Left lung (tissue), 10 donors: ENCODE data around the gene KLF13. TPM values are rescaled to one million over a fixed set of nuclear protein-coding genes. Genes with fewer than 3 reads are reported as not detected.

Source experiments
- ATAC-seq: fragments of 200-7000 bp; cut with Tn5 transposase; one replicate; pipeline ENCODE4 v1.9.1; 2020; ENCODE audit warnings: moderate library complexity
- DNase-seq, 4 donors: peaks; one replicate each; pipeline ENCODE4 v3.0.0-alpha.2; 2013 to 2020
- H3K27ac ChIP-seq, 2 donors: fragments of 200-600 bp; sonication (generic) in 1 of 2; one replicate each; pipeline versions ENCODE4 v1.5.0 to v1.8.0; 2020 to 2021
- H3K27me3 ChIP-seq, 2 donors: fragments of 200-600 bp; sonication (generic) in 1 of 2; one replicate each; pipeline versions ENCODE4 v1.5.0 to v1.8.0; 2020 to 2021
- H3K36me3 ChIP-seq, 2 donors: fragments of 200-600 bp; sonication (generic) in 1 of 2; one replicate each; pipeline versions ENCODE4 v1.5.0 to v1.8.0; 2020 to 2021
- H3K4me1 ChIP-seq, 2 donors: fragments of 200-600 bp; one replicate each; pipeline ENCODE4 v1.8.0; 2021
- H3K4me3 ChIP-seq, 2 donors: fragments of 200-600 bp; sonication (generic) in 1 of 2; one replicate each; pipeline versions ENCODE4 v1.5.0 to v1.8.0; 2020 to 2021; ENCODE audit warnings: mild to moderate bottlenecking in 1 of 2
- H3K9me3 ChIP-seq, 2 donors: fragments of 200-600 bp; sonication (generic) in 1 of 2; one replicate each; pipeline versions ENCODE4 v1.5.0 to v1.8.0; 2020 to 2021
- intact Hi-C, 2 donors: fragments of 100-400 bp; cut with DNase I; formaldehyde crosslinking; loops; one replicate each; pipeline versions ENCODE4 v1.11.2 to v1.14.2; 2022
- polyA plus RNA-seq, 6 donors: library from polyadenylated mRNA; unstranded; fragments of 120-200 nt; gene quantifications; one replicate each; pipeline ENCODE4 v1.2.1, GENCODE V29; 2013; ENCODE audit not compliant: insufficient read length in 6 of 6
- total RNA-seq, 2 donors: library from RNA; stranded (reverse); fragmentation: NEBNext Ultra II Directional; extraction: Animal tissue kit (Norgen Biotek cat#: 25700); gene quantifications; one replicate each; pipeline ENCODE4 v1.2.1, GENCODE V29; 2021
- TF ChIP-seq, protein P1 (sequence below), 2 donors: fragments of 200-600 bp; sonication (generic) in 1 of 2; IDR thresholded peaks; one replicate each; pipeline versions ENCODE4 v1.5.0 to v1.8.0; 2021; ENCODE audit warnings: antibody characterized with exemption in 2 of 2
- donor health status: DM: no; HTN: yes; CAD: no.
- donor health status: DM: no; HTN: no; CAD: no.

Gene KLF13
- total and polyA plus RNA-seq, 8 donors = 44.7 to 116 (median 61.4) TPM

DNA sequence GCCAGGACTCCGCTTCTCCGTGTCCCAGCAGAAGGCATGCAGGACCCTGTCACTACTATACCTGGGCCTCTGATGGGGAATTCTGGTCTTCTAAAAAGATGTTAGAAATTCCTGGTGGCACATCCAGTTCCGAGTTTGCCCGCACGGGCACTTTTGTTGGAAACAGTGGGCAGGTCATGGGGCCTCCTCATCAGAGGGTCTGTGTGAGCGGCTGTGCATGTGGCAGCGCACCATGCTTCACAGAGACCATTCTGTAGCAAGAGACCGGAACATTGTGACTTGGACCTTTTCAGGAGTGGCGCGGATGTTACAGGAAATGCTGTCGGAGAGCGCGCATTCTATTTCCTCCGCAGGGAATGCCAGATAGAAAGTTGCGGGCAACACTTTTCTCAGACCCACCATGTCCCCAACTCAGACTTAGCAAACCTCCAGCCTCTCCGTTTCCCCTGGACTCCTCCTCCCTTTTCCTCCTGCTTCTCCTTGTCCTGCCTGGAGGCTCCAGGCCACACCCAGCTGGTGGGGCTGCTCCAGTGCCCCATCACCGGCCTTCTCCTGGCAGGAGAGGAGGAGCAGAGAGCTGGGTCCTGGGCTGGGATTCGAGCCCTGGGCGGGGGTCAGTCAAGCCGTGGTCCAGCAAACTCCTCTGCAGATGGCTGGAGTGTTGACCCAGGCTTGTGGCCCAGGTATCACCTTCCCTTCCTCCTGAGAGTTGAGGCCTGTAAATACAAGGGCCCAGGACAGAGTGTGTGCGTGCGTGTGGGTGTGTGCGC lies 46.6 kb downstream of the KLF13 start:
- no peak for DNase-seq
- H3K27me3 ChIP-seq = no peaks in the 10 kb centered on the region
- H3K9me3 ChIP-seq = no peaks in the 10 kb centered on the region
- no peak for ATAC-seq
- H3K4me1 ChIP-seq = peaks cover 17 to 88% of the 10 kb centered on the region in 2 donors
- no peak overlapping the region for H3K4me3 ChIP-seq
- TF ChIP-seq, protein P1, sequence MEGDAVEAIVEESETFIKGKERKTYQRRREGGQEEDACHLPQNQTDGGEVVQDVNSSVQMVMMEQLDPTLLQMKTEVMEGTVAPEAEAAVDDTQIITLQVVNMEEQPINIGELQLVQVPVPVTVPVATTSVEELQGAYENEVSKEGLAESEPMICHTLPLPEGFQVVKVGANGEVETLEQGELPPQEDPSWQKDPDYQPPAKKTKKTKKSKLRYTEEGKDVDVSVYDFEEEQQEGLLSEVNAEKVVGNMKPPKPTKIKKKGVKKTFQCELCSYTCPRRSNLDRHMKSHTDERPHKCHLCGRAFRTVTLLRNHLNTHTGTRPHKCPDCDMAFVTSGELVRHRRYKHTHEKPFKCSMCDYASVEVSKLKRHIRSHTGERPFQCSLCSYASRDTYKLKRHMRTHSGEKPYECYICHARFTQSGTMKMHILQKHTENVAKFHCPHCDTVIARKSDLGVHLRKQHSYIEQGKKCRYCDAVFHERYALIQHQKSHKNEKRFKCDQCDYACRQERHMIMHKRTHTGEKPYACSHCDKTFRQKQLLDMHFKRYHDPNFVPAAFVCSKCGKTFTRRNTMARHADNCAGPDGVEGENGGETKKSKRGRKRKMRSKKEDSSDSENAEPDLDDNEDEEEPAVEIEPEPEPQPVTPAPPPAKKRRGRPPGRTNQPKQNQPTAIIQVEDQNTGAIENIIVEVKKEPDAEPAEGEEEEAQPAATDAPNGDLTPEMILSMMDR (IDR thresholded peaks at IDR 0.05) = no peak
- H3K36me3 ChIP-seq = peaks cover 0 to 63% of the 10 kb centered on the region in 2 donors
- intact Hi-C loops = no loop called here
- peak overlapping the region in 1 of 2 donors; percentile 37 for H3K27ac ChIP-seq

DNA sequence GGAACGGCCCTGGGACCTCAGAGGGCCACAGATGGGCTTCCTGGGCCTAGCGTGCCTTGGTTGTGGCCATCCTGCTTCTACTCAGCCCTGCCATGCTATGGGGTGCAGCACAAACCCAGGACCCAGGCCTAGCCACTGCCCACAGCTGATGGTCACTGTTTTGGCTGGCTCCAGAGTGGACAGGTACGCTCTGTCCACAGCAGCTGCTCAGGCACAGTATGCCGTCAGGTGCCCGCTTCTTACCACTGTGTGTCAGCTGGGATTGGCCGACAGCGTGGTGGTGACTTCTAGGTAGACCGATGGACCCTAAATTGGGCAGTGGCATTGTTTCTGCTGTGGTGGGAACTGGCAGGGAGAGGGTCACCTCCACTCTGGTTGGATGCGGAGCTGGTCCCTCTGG lies 47.3 kb downstream of the KLF13 start:
- intact Hi-C loops = no loop called here
- ATAC-seq = no peak
- DNase-seq = no peak

DNA sequence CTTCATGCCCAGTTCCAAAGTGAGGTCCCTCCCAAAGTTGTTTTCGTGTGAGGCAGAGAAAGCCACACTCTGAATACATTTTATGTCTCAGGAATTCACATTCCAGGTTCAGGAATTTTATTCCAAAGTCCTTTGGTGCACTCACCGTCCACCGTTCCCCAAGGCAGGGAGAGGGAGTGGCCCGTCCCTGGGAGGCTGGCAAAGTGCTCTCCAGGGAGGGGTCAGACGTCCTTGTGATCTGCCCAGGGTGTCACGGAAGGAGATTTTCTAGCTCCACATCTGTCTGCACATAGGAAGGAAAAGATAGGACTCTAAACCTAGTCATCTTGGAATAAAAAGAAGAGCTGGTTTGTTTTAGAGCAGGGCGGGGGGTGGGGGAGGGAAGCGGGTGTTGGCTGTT lies 47.9 kb downstream of the KLF13 start:
- intact Hi-C loops = no loop called here
- ATAC-seq (peak; percentile 50), DNase-seq (no peak)
- Histone ChIP-seq H3K4me3 (no peak overlapping the region), H3K27me3 (no peaks in the 10 kb centered on the region), H3K27ac (peak overlapping the region in 1 of 2 donors; percentile 18), H3K4me1 (peaks cover 17 to 83% of the 10 kb centered on the region in 2 donors), H3K36me3 (peaks cover 0 to 75% of the 10 kb centered on the region in 2 donors), H3K9me3 (no peaks in the 10 kb centered on the region)
- TF ChIP-seq, protein P1 (IDR thresholded peaks at IDR 0.05) = no peak

More for the DNA sequence above, 47.3 kb downstream of the KLF13 start:
- Histone ChIP-seq H3K27ac (peak overlapping the region in 1 of 2 donors; percentile 18), H3K36me3 (peaks cover 0 to 70% of the 10 kb centered on the region in 2 donors), H3K27me3 (no peaks in the 10 kb centered on the region), H3K9me3 (no peaks in the 10 kb centered on the region), H3K4me3 (no peak overlapping the region), H3K4me1 (peaks cover 17 to 88% of the 10 kb centered on the region in 2 donors)
- TF ChIP-seq, protein P1 (IDR thresholded peaks at IDR 0.05) = no peak

DNA sequence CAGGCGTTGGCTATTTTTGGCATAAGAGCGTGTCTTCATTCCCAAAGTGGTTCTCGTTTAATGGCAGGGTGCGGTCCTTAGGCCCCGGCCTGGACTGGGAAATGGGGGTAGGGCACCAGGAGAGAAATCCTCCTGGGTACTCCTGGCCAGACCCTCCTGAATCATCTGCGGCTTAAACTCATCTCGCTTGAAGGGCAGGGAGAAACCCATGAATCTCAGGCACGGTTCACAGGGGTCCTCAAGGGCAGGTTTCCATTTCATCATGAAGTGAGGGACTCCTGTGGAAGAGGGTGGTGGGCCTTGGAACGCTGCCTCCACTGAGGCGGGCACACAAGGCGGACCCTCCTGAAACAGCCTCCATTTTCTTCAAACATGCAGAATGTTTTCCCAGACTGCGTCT lies 48.4 kb downstream of the KLF13 start:
- H3K27ac ChIP-seq = no peak overlapping the region
- no peaks in the 10 kb centered on the region for H3K9me3 ChIP-seq
- no peak overlapping the region for H3K4me3 ChIP-seq
- H3K4me1 ChIP-seq = peaks cover 17 to 78% of the 10 kb centered on the region in 2 donors
- no peak for ATAC-seq
- peaks cover 0 to 80% of the 10 kb centered on the region in 2 donors for H3K36me3 ChIP-seq
- DNase-seq = no peak
- H3K27me3 ChIP-seq = no peaks in the 10 kb centered on the region
- TF ChIP-seq, protein P1 (IDR thresholded peaks at IDR 0.05) = no peak
- intact Hi-C loops = no loop called here

DNA sequence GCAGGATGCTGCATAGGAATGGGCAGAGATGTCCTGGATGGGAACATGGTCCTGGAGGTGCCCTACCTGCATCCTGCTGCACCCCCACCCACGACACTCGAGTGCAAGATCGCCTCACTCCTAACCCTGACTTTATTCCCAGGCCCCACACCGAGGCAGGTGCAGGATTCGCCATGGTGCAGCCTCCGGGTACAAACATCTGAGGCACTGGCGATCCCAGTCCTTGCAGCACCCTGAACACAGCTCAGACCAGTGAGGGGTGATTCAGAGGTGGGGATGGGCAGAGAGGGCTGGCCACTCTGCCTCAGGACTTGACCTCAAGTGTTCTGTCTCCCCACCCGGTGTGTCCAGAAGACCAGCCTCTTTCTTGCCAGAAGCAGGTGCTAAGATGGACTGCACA lies 49.1 kb downstream of the KLF13 start:
- Histone ChIP-seq H3K9me3 (no peaks in the 10 kb centered on the region), H3K4me3 (no peak overlapping the region), H3K36me3 (peaks cover 0 to 88% of the 10 kb centered on the region in 2 donors), H3K27ac (no peak overlapping the region), H3K27me3 (no peaks in the 10 kb centered on the region), H3K4me1 (peaks cover 17 to 71% of the 10 kb centered on the region in 2 donors)
- DNase-seq (no peak), ATAC-seq (no peak)
- intact Hi-C loops = no loop called here
- TF ChIP-seq, protein P1 (IDR thresholded peaks at IDR 0.05) = no peak
